ENCODE measurements around the gene ABCC6. TPM values are rescaled to one million over a fixed set of nuclear protein-coding genes. Genes with fewer than 3 reads are reported as not detected.

The ABCC6 gene
- total RNA-seq, 4 donors from 2014 or later, result 0.23 to 2.1 (median 0.90) TPM

GRCh38 chr16:16146380-16147315, 76.6 kb downstream of the ABCC6 start:
- no peak overlapping the region for H3K4me3 ChIP-seq (ENCODE audit: low read depth, poor library complexity, severe bottlenecking)
- intact Hi-C loops (cut with DNase I; ENCODE audit: low total_unique reads), result no loop called here
- WGBS, 2 donors, result 86 to 90% methylated on average over 10 to 14 of the region's 14 CpGs

GRCh38 chr16:16145286-16145685, 78.0 kb downstream of the ABCC6 start:
- no peak for TF ChIP-seq POLR2A (IDR thresholded peaks at IDR 0.05)
- TF ChIP-seq CTCF (IDR thresholded peaks at IDR 0.05), result no peak
- H3K4me3 ChIP-seq (ENCODE audit: low read depth, poor library complexity, severe bottlenecking), result no peak overlapping the region
- intact Hi-C loops (cut with DNase I; ENCODE audit: low total_unique reads), result no loop called here
- WGBS, 2 donors, result 93 to 94% methylated on average over 5 of the region's 5 CpGs
- no peak for DNase-seq (ENCODE audit: low spot score in 2 of 2)

More at GRCh38 chr16:16146380-16147315, 76.6 kb downstream of the ABCC6 start:
- no peak for DNase-seq (ENCODE audit: low spot score in 2 of 2)
- TF ChIP-seq POLR2A (IDR thresholded peaks at IDR 0.05), result no peak
- no peak for TF ChIP-seq CTCF (IDR thresholded peaks at IDR 0.05)

GRCh38 chr16:16144416-16144815, 78.9 kb downstream of the ABCC6 start:
- no peak overlapping the region for H3K4me3 ChIP-seq (ENCODE audit: low read depth, poor library complexity, severe bottlenecking)
- peak in 1 of 2 donors; percentile 28 for DNase-seq (ENCODE audit: low spot score in 2 of 2)
- intact Hi-C loops (cut with DNase I; ENCODE audit: low total_unique reads), result no loop called here
- no peak for TF ChIP-seq CTCF (IDR thresholded peaks at IDR 0.05)
- no peak for TF ChIP-seq POLR2A (IDR thresholded peaks at IDR 0.05)
- 63 to 65% methylated on average over 5 of the region's 5 CpGs for WGBS, 2 donors

GRCh38 chr16:16143931-16144330, 79.4 kb downstream of the ABCC6 start:
- H3K4me3 ChIP-seq (ENCODE audit: low read depth, poor library complexity, severe bottlenecking), result no peak overlapping the region
- intact Hi-C loops (cut with DNase I; ENCODE audit: low total_unique reads), result no loop called here
- no peak for DNase-seq (ENCODE audit: low spot score in 2 of 2)
- WGBS, 2 donors, result 79 to 83% methylated on average over 8 of the region's 8 CpGs
- TF ChIP-seq POLR2A (IDR thresholded peaks at IDR 0.05) (no peak), CTCF (IDR thresholded peaks at IDR 0.05) (no peak)

- TF ChIP-seq CTCF (IDR thresholded peaks at IDR 0.05), result no peak
- no peak for TF ChIP-seq POLR2A (IDR thresholded peaks at IDR 0.05)
- no peak for DNase-seq (ENCODE audit: low spot score in 2 of 2)
- 87 to 88% methylated on average over 15 of the region's 15 CpGs for WGBS, 2 donors
- intact Hi-C loops (cut with DNase I; ENCODE audit: low total_unique reads), result no loop called here
- H3K4me3 ChIP-seq (ENCODE audit: low read depth, poor library complexity, severe bottlenecking), result no peak overlapping the region
Observed at GRCh38 chr16:16143038-16143763, 80.1 kb downstream of the ABCC6 start.

Data from lower leg skin (tissue), 4 donors.